ENCODE results near the gene RGS6. TPM values are rescaled to one million over a fixed set of nuclear protein-coding genes. Genes with fewer than 3 reads are reported as not detected.
A peak's percentile ranks its signal among the peaks of the same experiment; 100 is the strongest.

RGS6 gene
- total RNA-seq, 4 donors from 2014 or later = 0.83 to 2.4 (median 1.5) TPM

DNA sequence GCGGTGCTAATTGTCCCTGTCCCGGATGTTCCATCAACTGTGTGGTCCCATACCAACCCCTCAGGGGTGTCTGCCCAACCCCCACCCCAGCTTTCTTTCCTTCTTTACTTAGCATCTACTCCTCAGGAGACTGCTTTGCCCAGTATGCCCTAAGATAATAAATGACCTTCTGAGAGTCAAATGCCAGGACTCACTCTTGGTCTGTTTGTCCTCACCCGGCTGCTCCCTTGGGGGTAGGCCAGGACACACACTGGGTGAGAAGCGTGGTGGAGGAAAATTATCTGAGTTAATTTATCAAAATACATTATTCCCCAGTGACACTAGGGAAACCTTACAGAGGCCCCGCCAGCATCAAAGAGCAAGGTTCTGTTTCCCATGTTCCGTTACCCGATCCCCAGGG, 457.0 kb downstream of the RGS6 start:
- intact Hi-C loops (cut with DNase I) = no loop called here
- TF ChIP-seq CTCF (IDR thresholded peaks at IDR 0.05) (no peak), POLR2A (IDR thresholded peaks at IDR 0.05; ENCODE audit: low read depth) (no peak), EP300 (IDR thresholded peaks at IDR 0.05) (no peak), POLR2AphosphoS5 (IDR thresholded peaks at IDR 0.05) (no peak)
- Histone ChIP-seq H3K9me3 (peaks cover 0 to 5% (median 4%) of the 10 kb centered on the region in 4 donors), H3K27ac (replicated peaks in 1 of 4) (no peak overlapping the region), H3K4me3 (no peak overlapping the region), H3K4me1 (no peaks in the 10 kb centered on the region), H3K36me3 (peaks cover 0 to 6% (median 0%) of the 10 kb centered on the region in 4 donors), H3K27me3 (no peaks in the 10 kb centered on the region)
- WGBS = 71% methylated on average over 7 of the region's 7 CpGs
- no peak for DNase-seq (ENCODE audit: extremely low spot score)

- no peak overlapping the region for H3K4me3 ChIP-seq
- TF ChIP-seq POLR2AphosphoS5 (IDR thresholded peaks at IDR 0.05) (no peak), CTCF (IDR thresholded peaks at IDR 0.05) (no peak), POLR2A (IDR thresholded peaks at IDR 0.05; ENCODE audit: low read depth) (no peak), EP300 (IDR thresholded peaks at IDR 0.05) (no peak)
- H3K4me1 ChIP-seq = no peaks in the 10 kb centered on the region
- no peaks in the 10 kb centered on the region for H3K36me3 ChIP-seq
- WGBS = 68% methylated on average over 4 of the region's 4 CpGs
- H3K9me3 ChIP-seq = no peaks in the 10 kb centered on the region
- no peak overlapping the region for H3K27ac ChIP-seq (replicated peaks in 1 of 4)
- no peaks in the 10 kb centered on the region for H3K27me3 ChIP-seq
- no peak for DNase-seq (ENCODE audit: extremely low spot score)
- intact Hi-C loops (cut with DNase I) = no loop called here
Measured at GRCh38 chr14:72401101-72401625, 468.9 kb downstream of the RGS6 start.

DNA sequence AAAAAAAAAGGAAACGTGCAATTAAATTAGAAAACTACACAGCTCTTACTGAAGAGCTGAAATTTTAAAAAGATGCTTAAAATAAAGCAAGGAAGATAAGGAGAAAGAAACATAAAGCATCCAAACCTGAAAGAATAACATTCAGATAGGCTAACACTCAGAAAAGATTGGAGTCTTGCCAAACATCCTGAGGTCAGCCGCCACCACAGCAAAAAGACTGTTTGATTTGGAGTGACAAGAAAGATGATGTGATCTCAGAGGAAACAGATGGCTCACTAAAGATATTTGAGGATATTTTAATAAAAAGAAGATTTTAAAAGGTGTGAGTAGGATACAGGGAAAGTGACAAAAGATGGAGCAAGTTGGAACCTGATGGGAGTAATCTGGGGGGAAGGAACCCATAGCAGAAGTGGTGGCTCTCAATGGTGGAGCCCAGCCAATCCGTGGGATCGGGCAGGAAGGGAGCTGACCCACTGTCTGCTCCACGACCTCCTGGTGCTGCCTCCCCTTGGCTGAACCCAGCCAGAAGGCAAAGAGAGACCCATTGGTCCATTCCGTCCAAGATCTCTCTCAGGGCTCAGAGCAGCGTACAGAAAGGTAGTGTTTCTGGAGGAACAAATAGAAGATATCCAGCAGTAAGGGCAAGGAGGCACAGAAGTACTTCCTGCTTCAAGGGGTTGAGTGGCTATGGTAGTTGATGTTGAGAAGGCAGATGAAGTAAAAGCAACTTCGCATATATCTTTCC, 469.6 kb downstream of the RGS6 start:
- WGBS = 53% methylated on average over 8 of the region's 8 CpGs
- Histone ChIP-seq H3K27ac (replicated peaks in 1 of 4) (no peak overlapping the region), H3K4me3 (no peak overlapping the region), H3K9me3 (no peaks in the 10 kb centered on the region), H3K36me3 (no peaks in the 10 kb centered on the region), H3K4me1 (no peaks in the 10 kb centered on the region), H3K27me3 (no peaks in the 10 kb centered on the region)
- TF ChIP-seq POLR2AphosphoS5 (IDR thresholded peaks at IDR 0.05) (no peak), EP300 (IDR thresholded peaks at IDR 0.05) (no peak), CTCF (IDR thresholded peaks at IDR 0.05) (no peak), POLR2A (IDR thresholded peaks at IDR 0.05; ENCODE audit: low read depth) (no peak)
- peak; percentile 57 for DNase-seq (ENCODE audit: extremely low spot score)
- intact Hi-C loops (cut with DNase I) = no loop called here

DNA sequence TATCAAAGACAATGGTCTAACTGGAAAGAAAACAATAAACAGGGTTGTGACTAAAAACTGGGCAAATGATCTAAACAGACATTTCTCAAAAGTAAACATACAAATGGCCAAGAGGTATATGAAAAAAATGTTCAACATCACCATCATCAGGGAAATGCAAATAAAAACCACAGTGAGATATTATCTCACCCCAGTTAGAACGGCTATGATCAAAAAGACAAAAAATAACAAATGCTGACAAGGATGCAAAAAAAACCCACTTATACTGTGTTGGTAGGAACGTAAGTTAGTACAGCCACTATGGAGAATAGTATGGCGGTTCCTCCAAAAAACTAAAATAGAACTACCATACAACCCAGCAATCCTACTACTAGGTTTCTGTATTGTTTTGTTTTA, 470.1 kb downstream of the RGS6 start:
- no peak overlapping the region for H3K4me3 ChIP-seq
- H3K27ac ChIP-seq (replicated peaks in 1 of 4) = no peak overlapping the region
- no peaks in the 10 kb centered on the region for H3K4me1 ChIP-seq
- TF ChIP-seq CTCF (IDR thresholded peaks at IDR 0.05) (no peak), POLR2A (IDR thresholded peaks at IDR 0.05; ENCODE audit: low read depth) (no peak), POLR2AphosphoS5 (IDR thresholded peaks at IDR 0.05) (no peak), EP300 (IDR thresholded peaks at IDR 0.05) (no peak)
- no peaks in the 10 kb centered on the region for H3K36me3 ChIP-seq
- intact Hi-C loops (cut with DNase I) = no loop called here
- DNase-seq (ENCODE audit: extremely low spot score) = no peak
- H3K27me3 ChIP-seq = no peaks in the 10 kb centered on the region
- 80% methylated on average over 3 of the region's 3 CpGs for WGBS
- H3K9me3 ChIP-seq = no peaks in the 10 kb centered on the region
